H9 (cell line): ENCODE measurements around the gene DOCK7. TPM values are rescaled to one million over a fixed set of nuclear protein-coding genes. Genes with fewer than 3 reads are reported as not detected.

Experiments used
- DNase-seq: peaks from one replicate; pipeline ENCODE4 v3.0.0-alpha.2; 2017
- H2AFZ ChIP-seq: one replicate; pipeline ENCODE4 v1.6.1; 2013; ENCODE audit warnings: mild to moderate bottlenecking, low read length, control low read depth, moderate library complexity
- H2AK5ac ChIP-seq: 2 replicates; pipeline ENCODE4 v1.6.1; 2013; ENCODE audit warnings: low read length, control low read depth, mixed read lengths; ENCODE audit not compliant: insufficient read length
- H2BK120ac ChIP-seq: one replicate; pipeline ENCODE4 v1.6.1; 2013; ENCODE audit warnings: low read depth, mild to moderate bottlenecking, low read length, control low read depth, inconsistent platforms; ENCODE audit not compliant: poor library complexity, severe bottlenecking
- H2BK12ac ChIP-seq: 2 replicates; pipeline ENCODE4 v1.6.1; 2013; ENCODE audit warnings: low read length, control low read depth, mixed read lengths, low read depth; ENCODE audit not compliant: insufficient read length
- H2BK15ac ChIP-seq: 2 replicates; pipeline ENCODE4 v1.6.1; 2013; ENCODE audit warnings: low read depth, low read length, control low read depth
- H2BK20ac ChIP-seq: one replicate; pipeline ENCODE4 v1.6.1; 2013; ENCODE audit warnings: low read depth, mild to moderate bottlenecking, low read length, control low read depth, inconsistent platforms; ENCODE audit not compliant: poor library complexity, severe bottlenecking
- H2BK5ac ChIP-seq: 2 replicates; pipeline ENCODE4 v1.6.1; 2013; ENCODE audit warnings: low read length, control low read depth, mixed read lengths; ENCODE audit not compliant: insufficient read length
- H3K14ac ChIP-seq: 2 replicates; pipeline ENCODE4 v1.6.1; 2013; ENCODE audit warnings: low read length, control low read depth; ENCODE audit not compliant: insufficient read depth
- H3K18ac ChIP-seq: 2 replicates; pipeline ENCODE4 v1.6.1; 2013; ENCODE audit warnings: low read depth, mild to moderate bottlenecking, mixed read lengths, low read length, control low read depth; ENCODE audit not compliant: insufficient read length
- H3K23ac ChIP-seq: 2 replicates; pipeline ENCODE4 v1.6.1; 2013; ENCODE audit warnings: low read length, control low read depth, mixed read lengths, low read depth; ENCODE audit not compliant: insufficient read length
- H3K23me2 ChIP-seq: 2 replicates; pipeline ENCODE4 v1.6.1; 2013; ENCODE audit warnings: low read depth, mild to moderate bottlenecking, mixed read lengths, low read length, control low read depth; ENCODE audit not compliant: insufficient read length, poor library complexity, severe bottlenecking
- H3K27ac ChIP-seq: 2 replicates; pipeline ENCODE4 v1.5.1; 2013; ENCODE audit warnings: low read length, control low read depth, mixed read lengths, low read depth; ENCODE audit not compliant: insufficient read length
- H3K27me3 ChIP-seq: 2 replicates; pipeline ENCODE4 v1.6.1; 2013; ENCODE audit warnings: low read length, control low read depth, inconsistent platforms; ENCODE audit not compliant: insufficient read depth
- H3K4ac ChIP-seq: 2 replicates; pipeline ENCODE4 v1.6.1; 2013; ENCODE audit warnings: low read depth, mild to moderate bottlenecking, control low read depth, inconsistent platforms, low read length, moderate library complexity
- H3K4me1 ChIP-seq: 2 replicates; pipeline ENCODE4 v1.6.1; 2013; ENCODE audit warnings: low read length, control low read depth, inconsistent platforms; ENCODE audit not compliant: insufficient read depth
- H3K4me2 ChIP-seq: 2 replicates; pipeline ENCODE4 v1.6.1; 2013; ENCODE audit warnings: low read length, control low read depth, mixed read lengths; ENCODE audit not compliant: insufficient read length, insufficient read depth
- H3K56ac ChIP-seq: 2 replicates; pipeline ENCODE4 v1.6.1; 2013; ENCODE audit warnings: low read depth, mild to moderate bottlenecking, mixed read lengths, low read length, control low read depth; ENCODE audit not compliant: insufficient read length
- H3K79me1 ChIP-seq: 2 replicates; pipeline ENCODE4 v1.6.1; 2013; ENCODE audit warnings: low read depth, mild to moderate bottlenecking, moderate library complexity, low read length, control low read depth, inconsistent platforms; ENCODE audit not compliant: insufficient read depth, poor library complexity, severe bottlenecking
- H3K79me2 ChIP-seq: 2 replicates; pipeline ENCODE4 v1.6.1; 2013; ENCODE audit warnings: low read length, control low read depth, inconsistent platforms; ENCODE audit not compliant: insufficient read depth
- H3K9ac ChIP-seq: 2 replicates; pipeline ENCODE4 v1.6.1; 2013; ENCODE audit warnings: low read length, control low read depth, mixed read lengths; ENCODE audit not compliant: insufficient read length; ENCODE audit errors: extremely low read depth
- H3K9me3 ChIP-seq: one replicate; pipeline ENCODE4 v1.6.1; 2013; ENCODE audit warnings: low read depth, low read length, inconsistent platforms; ENCODE audit not compliant: control insufficient read depth
- H3T11ph ChIP-seq: one replicate; pipeline ENCODE4 v1.6.1; 2013; ENCODE audit warnings: mild to moderate bottlenecking, low read length, control low read depth, inconsistent platforms
- H4K20me1 ChIP-seq: one replicate; pipeline ENCODE4 v1.6.1; 2013; ENCODE audit not compliant: control insufficient read depth, insufficient read length, insufficient read depth
- H4K5ac ChIP-seq: 2 replicates; pipeline ENCODE4 v1.6.1; 2013; ENCODE audit warnings: low read depth, mild to moderate bottlenecking, mixed read lengths, low read length, control low read depth; ENCODE audit not compliant: insufficient read length
- H4K8ac ChIP-seq: replicated peaks from 2 replicates; pipeline ENCODE4 v1.6.1; 2013; ENCODE audit warnings: low read length, control low read depth, mixed read lengths, low read depth; ENCODE audit not compliant: insufficient read length
- H4K91ac ChIP-seq: 2 replicates; pipeline ENCODE4 v1.6.1; 2013; ENCODE audit warnings: low read depth, mild to moderate bottlenecking, moderate library complexity, mixed read lengths, low read length, control low read depth; ENCODE audit not compliant: insufficient read length
- H3K27ac Mint-ChIP-seq, 3 experiments: 2 replicates in 2 of 3; 3 replicates in 1 of 3; pipeline ENCODE4 v1.8.0; 2020 to 2021; ENCODE audit warnings: mixed read lengths in 3 of 3, mild to moderate bottlenecking in 1 of 3, moderate library complexity in 1 of 3
- H3K27me3 Mint-ChIP-seq: 2 replicates; pipeline ENCODE4 v1.8.0; 2021; ENCODE audit warnings: low read depth, mild to moderate bottlenecking, moderate library complexity, mixed read lengths
- H3K36me3 Mint-ChIP-seq, 3 experiments: 2 replicates in 2 of 3; 3 replicates in 1 of 3; pipeline ENCODE4 v1.8.0; 2020 to 2021; ENCODE audit warnings: low read depth in 3 of 3, mixed read lengths in 3 of 3; ENCODE audit not compliant: insufficient read depth in 1 of 3
- H3K4me1 Mint-ChIP-seq, 2 experiments: 2 replicates each; pipeline ENCODE4 v1.8.0; 2020; ENCODE audit warnings: mixed read lengths in 2 of 2
- H3K4me3 Mint-ChIP-seq, 2 experiments: 2 replicates in 1 of 2; 3 replicates in 1 of 2; pipeline ENCODE4 v1.8.0; 2020 to 2021; ENCODE audit warnings: mild to moderate bottlenecking in 2 of 2, mixed read lengths in 2 of 2, moderate library complexity in 1 of 2
- H3K9me3 Mint-ChIP-seq, 2 experiments: 2 replicates in 1 of 2; 3 replicates in 1 of 2; pipeline ENCODE4 v1.8.0; 2020; ENCODE audit warnings: mild to moderate bottlenecking in 2 of 2, mixed read lengths in 2 of 2, moderate library complexity in 1 of 2
- CTCF ChIP-seq: fragments of 200-600 bp; sonication (generic); conservative IDR thresholded peaks from 3 replicates; pipeline ENCODE4 v1.8.0; 2021; ENCODE audit warnings: antibody characterized with exemption, mild to moderate bottlenecking
- WGBS: extraction: QIAGEN DNeasy Blood & Tissue Kit; methylation state at CpG from one replicate; pipeline ENCODE4 v1.1.7; 2013; ENCODE audit warnings: missing lambda C conversion rate, low lambda C conversion rate, mixed read lengths; ENCODE audit not compliant: insufficient read length; ENCODE audit errors: extremely low coverage; 5-methylcytosine and 5-hydroxymethylcytosine counted together
- total RNA-seq: library from RNA; stranded (reverse); gene quantifications from 2 replicates; pipeline ENCODE4 v1.2.1, GENCODE V29; 2021

Gene DOCK7
- total RNA-seq, 1 experiment from 2014 or later: 36.8 TPM

- H3K9me3 Mint-ChIP-seq: no peaks in the 10 kb centered on the region
- no peak overlapping the region for H3K4me3 Mint-ChIP-seq
- no peak overlapping the region for H3K56ac ChIP-seq
- H3K23ac ChIP-seq: no peak overlapping the region
- no peaks in the 10 kb centered on the region for H3K79me2 ChIP-seq
- WGBS: no CpG with 5 or more reads among the region's 4 CpGs
- no peak overlapping the region for H2BK20ac ChIP-seq
- no peak overlapping the region for H3K9ac ChIP-seq
- no peak overlapping the region for H2AFZ ChIP-seq
- no peak overlapping the region for H2BK120ac ChIP-seq
- H3K14ac ChIP-seq: no peak overlapping the region
- no peak overlapping the region for H4K91ac ChIP-seq
- no peaks in the 10 kb centered on the region for H3K23me2 ChIP-seq
- DNase-seq: no peak
- no peak for TF ChIP-seq CTCF
- no peak overlapping the region for H4K8ac ChIP-seq
- H2BK15ac ChIP-seq: no peak overlapping the region
- peak overlapping the region in 2 of 3 experiments; percentile 25 to 58; a peak in 2 of 7 replicates for H3K27ac Mint-ChIP-seq
- no peaks in the 10 kb centered on the region for H3K79me1 ChIP-seq
- no peak overlapping the region for H3K18ac ChIP-seq
- H3K27ac ChIP-seq: no peak overlapping the region
- no peaks in the 10 kb centered on the region for H4K20me1 ChIP-seq
- H3K27me3 ChIP-seq: no peaks in the 10 kb centered on the region
- H3K4ac ChIP-seq: no peak overlapping the region
- H3T11ph ChIP-seq: no peak overlapping the region
- H3K36me3 Mint-ChIP-seq: peaks cover 2 to 17% (median 13%) of the 10 kb centered on the region in 3 experiments; a peak in 5 of 7 replicates
- H2BK5ac ChIP-seq: no peak overlapping the region
- H3K27me3 Mint-ChIP-seq: no peaks in the 10 kb centered on the region
- H2AK5ac ChIP-seq: no peak overlapping the region
- H3K4me1 ChIP-seq: no peaks in the 10 kb centered on the region
- no peak overlapping the region for H4K5ac ChIP-seq
- H3K9me3 ChIP-seq: no peaks in the 10 kb centered on the region
- 0 out of 4 replicates have a peak, but pooled peaks cover 0 to 3% of the 10 kb centered on the region in 2 experiments for H3K4me1 Mint-ChIP-seq
- no peak overlapping the region for H3K4me2 ChIP-seq
- no peak overlapping the region for H2BK12ac ChIP-seq
These were observed 194.0 kb downstream of the DOCK7 start for GRCh38 chr1:62494137-62494536.
